ENCODE measurements around the gene OSCP1.

- TF ChIP-seq CTCF (conservative IDR thresholded peaks at IDR 0.05; ENCODE audit: low read length) (no peak), EZH2phosphoT487 (IDR thresholded peaks at IDR 0.05; ENCODE audit: borderline replicate concordance) (no peak)
Measured at GRCh38 chr1:36408479-36408878, 41.8 kb downstream of the OSCP1 start.
